Activated CD4-positive, alpha-beta T cell treated with anti-CD3 and anti-CD28 coated beads, Interleukin-2, amount 50 U/mL, for 16 hours (primary cell): ENCODE data around the gene ZNF740.
"Not testable (repeated sequence)": the region's sequence is repeated elsewhere in the genome, so short reads cannot be mapped to it uniquely, and the experiment has no call there.

Experiments used
- DNase-seq: peaks from one replicate; pipeline ENCODE4 v3.0.0-alpha.2; 2020

Gene ZNF740

GRCh38 chr12:53180220-53180930 lies at the start of gene ZNF740, which contains the start of gene CSAD:
ZNF740 (plus strand) TSS chr12:53180722; CDS start chr12:53181984, 1,262 bp downstream.
CSAD (minus strand) TSS chr12:53180925; CDS start chr12:53173470, 7,455 bp downstream.
- DNase-seq: peak; percentile 99

- no peak for DNase-seq
Observed at GRCh38 chr12:53131844-53132243, 48.7 kb upstream of the ZNF740 start.

- no peak for DNase-seq
Observed at GRCh38 chr12:53133722-53134121, 46.8 kb upstream of the ZNF740 start.

- DNase-seq: no peak
Observed at GRCh38 chr12:53143355-53143754, 37.2 kb upstream of the ZNF740 start.

- no peak for DNase-seq
Observed at GRCh38 chr12:53145383-53146260, 34.9 kb upstream of the ZNF740 start.

- DNase-seq: no peak
Observed at GRCh38 chr12:53147181-53147580, 33.3 kb upstream of the ZNF740 start.

GRCh38 chr12:53147653-53148052 lies 32.9 kb upstream of the ZNF740 start:
- no peak for DNase-seq

GRCh38 chr12:53151039-53151438 lies 29.5 kb upstream of the ZNF740 start:
- no peak for DNase-seq

GRCh38 chr12:53152390-53152789 lies 28.1 kb upstream of the ZNF740 start:
- DNase-seq: no peak

GRCh38 chr12:53159195-53159839 lies 21.2 kb upstream of the ZNF740 start:
- DNase-seq: peak; percentile 94

GRCh38 chr12:53160000-53160399 lies 20.5 kb upstream of the ZNF740 start:
- DNase-seq: no peak

- no peak for DNase-seq
Observed at GRCh38 chr12:53160673-53161072, 19.8 kb upstream of the ZNF740 start.

GRCh38 chr12:53161119-53161911 lies 19.2 kb upstream of the ZNF740 start:
- no peak for DNase-seq

GRCh38 chr12:53163008-53163407 lies 17.5 kb upstream of the ZNF740 start:
- not testable (repeated sequence) for DNase-seq

- no peak for DNase-seq
Observed at GRCh38 chr12:53166837-53167236, 13.7 kb upstream of the ZNF740 start.

- no peak for DNase-seq
Observed at GRCh38 chr12:53169644-53170043, 10.9 kb upstream of the ZNF740 start.

GRCh38 chr12:53170215-53170614 lies 10.3 kb upstream of the ZNF740 start:
- DNase-seq: no peak

- DNase-seq: no peak
Observed at GRCh38 chr12:53170876-53171724, 9.4 kb upstream of the ZNF740 start.

- no peak for DNase-seq
Observed at GRCh38 chr12:53171725-53172329, 8.7 kb upstream of the ZNF740 start.

GRCh38 chr12:53172352-53172751 lies 8.2 kb upstream of the ZNF740 start:
- no peak for DNase-seq

GRCh38 chr12:53173085-53173715 lies 7.3 kb upstream of the ZNF740 start:
- DNase-seq: no peak
